Prostate gland (tissue), 1 donor: ENCODE data around the gene ZNF329.

Source experiments
- POLR2A ChIP-seq: fragments of 450-650 bp; IDR thresholded peaks from one replicate; pipeline ENCODE4 v1.6.1; 2016; ENCODE audit warnings: antibody characterized with exemption, mild to moderate bottlenecking
- POLR2AphosphoS5 ChIP-seq: sonication (generic); formaldehyde crosslinking; IDR thresholded peaks from one replicate; pipeline ENCODE4 v1.6.1; 2017; ENCODE audit warnings: antibody characterized with exemption

GRCh38 chr19:58196901-58197616 is 46.5 kb upstream of the ZNF329 start:
- TF ChIP-seq POLR2AphosphoS5 = no peak
- no peak for TF ChIP-seq POLR2A
